SU-DHL-6 (cell line): ENCODE measurements around the gene SLAIN1.

Experiments
- CTCF ChIP-seq: fragments of 200-600 bp; sonication (generic); IDR thresholded peaks from one replicate; pipeline ENCODE4 v1.5.1; 2017; ENCODE audit warnings: antibody characterized with exemption, mild to moderate bottlenecking, low read length, moderate library complexity; ENCODE audit not compliant: insufficient read depth, poor library complexity, severe bottlenecking
- EZH2phosphoT487 ChIP-seq: fragments of 200-600 bp; sonication (generic), shearing (Covaris generic); conservative IDR thresholded peaks from 2 replicates; pipeline ENCODE4 v1.6.1; 2018; ENCODE audit warnings: mild to moderate bottlenecking, antibody characterized with exemption, low read length, moderate library complexity, mixed read lengths

DNA sequence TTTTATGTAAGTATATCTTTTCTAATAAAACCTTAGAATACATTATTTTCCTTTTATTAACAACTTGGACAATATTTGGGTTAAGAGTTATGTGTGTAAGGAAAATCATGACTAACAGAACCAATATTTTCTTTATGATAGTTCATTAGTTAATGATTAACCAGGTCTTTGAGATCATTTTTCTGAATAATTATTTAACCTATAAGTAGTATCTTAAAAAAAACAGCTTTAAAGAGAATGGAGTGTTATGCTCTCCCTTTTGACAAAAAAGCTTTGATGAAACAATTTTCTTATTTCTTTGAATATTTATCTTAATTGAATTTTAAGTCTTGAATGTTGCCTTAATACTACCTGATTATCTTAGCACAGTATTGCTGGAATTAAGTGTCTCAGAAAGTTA is 3.8 kb downstream of the SLAIN1 start:
- TF ChIP-seq CTCF, result no peak
- no peak for TF ChIP-seq EZH2phosphoT487
